ENCODE results near the gene CHD1L.

DNA sequence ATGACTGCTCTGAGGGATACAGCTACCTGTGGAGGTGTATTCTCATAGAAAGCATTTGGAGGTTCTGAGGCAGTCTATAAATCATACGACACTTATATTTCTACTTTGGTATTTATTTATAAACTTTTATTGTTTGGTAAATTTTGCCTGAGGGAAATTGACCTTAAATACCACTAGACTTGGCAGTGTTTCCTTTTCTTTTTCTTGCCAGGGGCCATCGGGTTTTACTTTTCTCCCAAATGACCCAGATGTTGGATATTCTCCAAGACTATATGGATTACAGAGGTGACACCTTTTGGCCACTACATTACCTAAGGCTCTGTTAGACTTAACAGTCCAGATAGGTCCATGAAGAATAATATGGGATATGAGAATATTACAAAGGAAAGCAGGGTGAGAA lies 28.2 kb downstream of the CHD1L start:
- TF ChIP-seq, protein P1, sequence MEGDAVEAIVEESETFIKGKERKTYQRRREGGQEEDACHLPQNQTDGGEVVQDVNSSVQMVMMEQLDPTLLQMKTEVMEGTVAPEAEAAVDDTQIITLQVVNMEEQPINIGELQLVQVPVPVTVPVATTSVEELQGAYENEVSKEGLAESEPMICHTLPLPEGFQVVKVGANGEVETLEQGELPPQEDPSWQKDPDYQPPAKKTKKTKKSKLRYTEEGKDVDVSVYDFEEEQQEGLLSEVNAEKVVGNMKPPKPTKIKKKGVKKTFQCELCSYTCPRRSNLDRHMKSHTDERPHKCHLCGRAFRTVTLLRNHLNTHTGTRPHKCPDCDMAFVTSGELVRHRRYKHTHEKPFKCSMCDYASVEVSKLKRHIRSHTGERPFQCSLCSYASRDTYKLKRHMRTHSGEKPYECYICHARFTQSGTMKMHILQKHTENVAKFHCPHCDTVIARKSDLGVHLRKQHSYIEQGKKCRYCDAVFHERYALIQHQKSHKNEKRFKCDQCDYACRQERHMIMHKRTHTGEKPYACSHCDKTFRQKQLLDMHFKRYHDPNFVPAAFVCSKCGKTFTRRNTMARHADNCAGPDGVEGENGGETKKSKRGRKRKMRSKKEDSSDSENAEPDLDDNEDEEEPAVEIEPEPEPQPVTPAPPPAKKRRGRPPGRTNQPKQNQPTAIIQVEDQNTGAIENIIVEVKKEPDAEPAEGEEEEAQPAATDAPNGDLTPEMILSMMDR (IDR thresholded peaks at IDR 0.05), result no peak
- TF ChIP-seq POLR2A (IDR thresholded peaks at IDR 0.05), result no peak
